SJSA1 (cell line): ENCODE data around the gene NPAT. TPM values are rescaled to one million over a fixed set of nuclear protein-coding genes. Genes with fewer than 3 reads are reported as not detected.
A peak's percentile ranks its signal among the peaks of the same experiment; 100 is the strongest.

Experiments
- DNase-seq, 2 experiments: peaks; one replicate each; pipeline ENCODE4 v3.0.0-alpha.2; 2015 to 2020; ENCODE audit warnings: low spot score in 2 of 2, low read depth in 1 of 2
- H3K27ac ChIP-seq: fragments of 250-450 bp; sonication (Bioruptor Pico); 2 replicates; pipeline ENCODE4 v1.5.1; 2020; ENCODE audit warnings: mild to moderate bottlenecking, moderate library complexity
- H3K27me3 ChIP-seq: fragments of 250-450 bp; sonication (Bioruptor Pico); replicated peaks from 2 replicates; pipeline ENCODE4 v1.5.1; 2020; ENCODE audit warnings: mild to moderate bottlenecking, moderate library complexity
- H3K36me3 ChIP-seq: fragments of 250-450 bp; sonication (Bioruptor Pico); 2 replicates; pipeline ENCODE4 v1.5.1; 2020; ENCODE audit warnings: mild to moderate bottlenecking
- H3K4me1 ChIP-seq: fragments of 250-450 bp; sonication (Bioruptor Pico); replicated peaks from 2 replicates; pipeline ENCODE4 v1.6.1; 2021; ENCODE audit warnings: mild to moderate bottlenecking
- H3K4me3 ChIP-seq: fragments of 250-450 bp; sonication (Bioruptor Pico); 2 replicates; pipeline ENCODE4 v1.5.1; 2020; ENCODE audit warnings: mild to moderate bottlenecking
- H3K9me3 ChIP-seq: fragments of 250-450 bp; sonication (Bioruptor Pico); replicated peaks from 2 replicates; pipeline ENCODE4 v1.5.1; 2020; ENCODE audit warnings: mild to moderate bottlenecking
- total RNA-seq: library from RNA; depleted of rRNA; stranded (reverse); fragments of >200 nt; shearing (Covaris generic); gene quantifications from 2 replicates; pipeline ENCODE4 v1.2.3, GENCODE V29; 2014; rRNA removed

Gene NPAT
- total RNA-seq = 6.1 and 9.9 TPM in 2 replicates

GRCh38 chr11:108222574-108223347, at the start of gene NPAT, which contains the start of gene ATM:
TSS of gene NPAT (minus strand) at chr11:108222638. CDS start at chr11:108222536, 102 bp downstream.
TSS of gene ATM (plus strand) at chr11:108223067. CDS start at chr11:108227625, 4,558 bp downstream.
- H3K9me3 ChIP-seq = no peaks in the 10 kb centered on the region
- peaks cover 6% of the 10 kb centered on the region; the same call in 1 of the 2 replicates for H3K4me1 ChIP-seq
- peak; percentile 93 to 95 for DNase-seq
- peak within 1 kb of the TSS; percentile 72 for H3K27ac ChIP-seq
- peak within 1 kb of the TSS; percentile 60 for H3K4me3 ChIP-seq
- no peaks in the 10 kb centered on the region for H3K36me3 ChIP-seq
- no peaks in the 10 kb centered on the region for H3K27me3 ChIP-seq

DNA sequence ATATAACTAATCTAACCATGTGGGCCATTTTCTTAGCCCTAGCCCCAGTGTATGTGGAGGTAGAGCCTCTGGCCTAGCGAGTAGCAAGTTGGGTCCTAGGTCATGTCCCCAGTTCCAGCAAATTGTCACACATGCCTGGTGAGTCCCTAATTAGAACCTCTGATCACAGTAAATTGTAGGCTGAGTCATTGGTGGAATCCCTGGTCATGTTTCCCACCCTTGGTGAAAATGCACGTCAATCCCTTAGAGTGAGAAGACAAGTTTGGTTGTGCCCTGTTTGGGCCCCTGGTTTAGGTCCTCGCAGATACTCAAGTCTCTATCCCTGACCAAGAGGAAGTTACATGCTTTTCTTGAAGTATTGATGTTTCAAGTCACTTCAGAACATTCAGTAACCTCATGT, 47.1 kb upstream of the NPAT start:
- Histone ChIP-seq H3K4me1 (no peaks in the 10 kb centered on the region), H3K4me3 (no peak overlapping the region), H3K27ac (no peak overlapping the region), H3K27me3 (no peaks in the 10 kb centered on the region), H3K9me3 (no peaks in the 10 kb centered on the region), H3K36me3 (peaks cover 3% of the 10 kb centered on the region; the same call in 1 of the 2 replicates)
- DNase-seq = no peak

DNA sequence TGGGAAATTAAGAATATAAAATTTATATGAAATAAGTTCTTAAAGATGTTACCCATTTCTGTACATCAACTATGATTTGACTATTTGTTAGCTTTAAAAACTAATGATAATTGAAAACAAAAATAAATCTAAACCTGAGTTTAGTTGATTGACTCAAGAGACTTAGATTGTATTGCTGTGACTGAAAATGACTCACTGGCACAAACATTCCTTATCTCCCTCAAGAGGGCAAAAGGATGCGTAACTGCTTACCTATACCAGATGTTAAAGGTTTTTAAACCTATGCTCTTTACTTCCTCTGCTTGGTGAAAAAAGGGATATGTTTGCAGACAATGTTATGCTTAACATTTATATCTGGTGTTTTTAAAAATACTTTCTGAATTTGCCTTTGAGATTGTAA, 30.7 kb upstream of the NPAT start:
- no peaks in the 10 kb centered on the region for H3K27me3 ChIP-seq
- H3K4me1 ChIP-seq = no peaks in the 10 kb centered on the region
- no peak overlapping the region for H3K4me3 ChIP-seq
- no peak overlapping the region for H3K27ac ChIP-seq
- no peaks in the 10 kb centered on the region for H3K9me3 ChIP-seq
- no peak for DNase-seq
- H3K36me3 ChIP-seq = peaks cover 8% of the 10 kb centered on the region

GRCh38 chr11:108246885-108247284, 24.4 kb upstream of the NPAT start:
- peaks cover 8% of the 10 kb centered on the region; the same call in 1 of the 2 replicates for H3K36me3 ChIP-seq
- H3K4me3 ChIP-seq = no peak overlapping the region
- H3K4me1 ChIP-seq = no peaks in the 10 kb centered on the region
- H3K27ac ChIP-seq = no peak overlapping the region
- no peak for DNase-seq
- no peaks in the 10 kb centered on the region for H3K9me3 ChIP-seq
- no peaks in the 10 kb centered on the region for H3K27me3 ChIP-seq

- DNase-seq = no peak
- H3K27ac ChIP-seq = no peak overlapping the region
Measured at GRCh38 chr11:108246308-108246707, 23.9 kb upstream of the NPAT start.

GRCh38 chr11:108242422-108242821, 20.0 kb upstream of the NPAT start:
- Histone ChIP-seq H3K27ac (no peak overlapping the region), H3K9me3 (no peaks in the 10 kb centered on the region), H3K4me3 (no peak overlapping the region), H3K36me3 (peaks cover 6% of the 10 kb centered on the region), H3K27me3 (no peaks in the 10 kb centered on the region), H3K4me1 (no peaks in the 10 kb centered on the region)
- no peak for DNase-seq

More at GRCh38 chr11:108246308-108246707, 23.9 kb upstream of the NPAT start:
- H3K9me3 ChIP-seq = no peaks in the 10 kb centered on the region
- no peak overlapping the region for H3K4me3 ChIP-seq
- H3K27me3 ChIP-seq = no peaks in the 10 kb centered on the region
- H3K4me1 ChIP-seq = no peaks in the 10 kb centered on the region
- H3K36me3 ChIP-seq = peaks cover 5% of the 10 kb centered on the region; the same call in 1 of the 2 replicates

GRCh38 chr11:108241330-108242037, 19.0 kb upstream of the NPAT start:
- Histone ChIP-seq H3K27me3 (no peaks in the 10 kb centered on the region), H3K27ac (no peak overlapping the region), H3K9me3 (no peaks in the 10 kb centered on the region), H3K4me1 (peaks cover 8% of the 10 kb centered on the region), H3K36me3 (peaks cover 9% of the 10 kb centered on the region), H3K4me3 (no peak overlapping the region)
- no peak for DNase-seq

- H3K36me3 ChIP-seq = peaks cover 12% of the 10 kb centered on the region
- H3K9me3 ChIP-seq = no peaks in the 10 kb centered on the region
- no peaks in the 10 kb centered on the region for H3K27me3 ChIP-seq
- DNase-seq = no peak
- H3K4me1 ChIP-seq = peaks cover 14% of the 10 kb centered on the region
- H3K4me3 ChIP-seq = no peak overlapping the region
- H3K27ac ChIP-seq = no peak overlapping the region
Measured at GRCh38 chr11:108239076-108239475, 16.6 kb upstream of the NPAT start.

DNA sequence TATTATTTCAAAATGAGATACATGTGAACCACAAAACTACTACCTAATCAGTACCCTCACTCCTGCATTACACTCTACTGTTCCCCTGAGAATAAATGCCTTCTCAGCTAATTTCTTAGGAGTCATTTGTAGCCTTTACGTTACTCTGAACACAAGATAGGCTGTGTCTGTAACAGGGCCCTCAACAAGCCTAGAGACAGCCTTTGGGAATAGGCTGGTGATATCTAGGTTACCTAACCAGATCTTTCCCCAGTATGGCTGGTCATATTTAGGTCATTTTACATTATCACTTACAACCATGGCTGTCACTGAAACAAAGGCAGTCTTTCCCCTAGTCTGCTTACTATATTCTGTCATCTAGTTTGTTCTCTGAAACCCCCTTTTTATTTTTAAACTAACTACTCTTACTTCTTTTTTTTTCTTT, 14.6 kb upstream of the NPAT start:
- H3K9me3 ChIP-seq = no peaks in the 10 kb centered on the region
- no peak overlapping the region for H3K4me3 ChIP-seq
- peak overlapping the region; percentile 79 for H3K27ac ChIP-seq
- H3K27me3 ChIP-seq = no peaks in the 10 kb centered on the region
- H3K4me1 ChIP-seq = peaks cover 14% of the 10 kb centered on the region
- no peak for DNase-seq
- peaks cover 12% of the 10 kb centered on the region for H3K36me3 ChIP-seq

DNA sequence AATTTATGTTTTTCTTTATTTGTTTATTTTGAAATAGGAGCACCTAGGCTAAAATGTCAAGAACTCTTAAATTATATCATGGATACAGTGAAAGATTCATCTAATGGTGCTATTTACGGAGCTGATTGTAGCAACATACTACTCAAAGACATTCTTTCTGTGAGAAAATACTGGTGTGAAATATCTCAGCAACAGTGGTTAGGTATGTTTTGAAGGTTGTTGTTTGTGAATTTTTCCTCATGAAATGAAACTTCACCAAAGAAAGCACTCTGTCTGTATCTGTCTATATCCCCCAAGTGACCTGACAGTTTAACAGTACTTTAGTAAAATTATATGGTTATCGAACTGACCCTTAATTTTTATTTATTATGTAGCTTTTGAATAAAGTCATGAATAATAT, 13.2 kb upstream of the NPAT start:
- Histone ChIP-seq H3K27ac (no peak overlapping the region), H3K9me3 (no peaks in the 10 kb centered on the region), H3K36me3 (peaks cover 12% of the 10 kb centered on the region), H3K4me3 (no peak overlapping the region), H3K27me3 (no peaks in the 10 kb centered on the region), H3K4me1 (peaks cover 14% of the 10 kb centered on the region)
- no peak for DNase-seq

GRCh38 chr11:108235192-108235591, 12.8 kb upstream of the NPAT start:
- H3K27ac ChIP-seq = no peak overlapping the region
- no peak overlapping the region for H3K4me3 ChIP-seq
- H3K27me3 ChIP-seq = no peaks in the 10 kb centered on the region
- H3K36me3 ChIP-seq = peaks cover 9% of the 10 kb centered on the region
- DNase-seq = no peak
- no peaks in the 10 kb centered on the region for H3K9me3 ChIP-seq
- H3K4me1 ChIP-seq = peaks cover 14% of the 10 kb centered on the region

DNA sequence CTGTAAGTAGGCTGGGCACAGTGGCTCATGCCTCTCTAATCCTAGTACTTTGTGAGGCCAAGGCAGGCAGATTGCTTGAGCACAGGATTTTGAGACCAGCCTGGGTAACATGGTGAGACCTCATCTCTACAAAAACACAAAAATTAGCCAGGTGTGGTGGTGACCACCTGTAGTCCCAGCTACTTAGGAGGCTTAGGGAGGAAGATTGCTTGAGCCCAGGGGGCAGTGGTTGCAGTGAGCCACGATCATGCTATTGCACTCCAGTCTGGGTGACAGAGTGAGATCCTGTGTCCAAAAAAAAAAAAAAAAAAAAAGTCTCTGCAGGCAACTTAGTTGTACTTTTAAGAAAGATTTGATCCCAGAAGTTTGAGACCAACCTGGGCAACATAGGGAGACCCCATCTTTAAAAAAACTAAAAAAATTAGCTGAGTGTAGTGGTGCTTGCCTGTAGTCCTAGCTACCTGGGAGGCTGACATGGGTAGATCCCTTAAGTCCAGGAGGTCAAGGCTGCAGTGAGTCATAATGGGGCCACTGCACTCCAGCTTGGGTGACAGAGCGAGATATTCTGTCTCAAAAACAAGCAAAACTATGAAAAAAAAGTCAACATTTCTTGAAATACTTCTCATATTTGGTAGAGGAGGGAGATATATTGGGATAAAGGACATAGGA, 11.0 kb upstream of the NPAT start:
- Histone ChIP-seq H3K27ac (no peak overlapping the region), H3K36me3 (peaks cover 8% of the 10 kb centered on the region), H3K4me1 (peaks cover 14% of the 10 kb centered on the region), H3K4me3 (no peak overlapping the region), H3K27me3 (no peaks in the 10 kb centered on the region), H3K9me3 (no peaks in the 10 kb centered on the region)
- DNase-seq = no peak

- peaks cover 6% of the 10 kb centered on the region; the same call in 1 of the 2 replicates for H3K4me1 ChIP-seq
- no peak for DNase-seq
- no peaks in the 10 kb centered on the region; the same call in 1 of the 2 replicates for H3K36me3 ChIP-seq
- H3K27me3 ChIP-seq = no peaks in the 10 kb centered on the region
- no peak overlapping the region for H3K4me3 ChIP-seq
- no peaks in the 10 kb centered on the region for H3K9me3 ChIP-seq
- H3K27ac ChIP-seq = no peak overlapping the region
Measured at GRCh38 chr11:108228251-108228650, 5.8 kb upstream of the NPAT start.
